Right lobe of liver (tissue), 6 donors: Measurements from ENCODE around the gene FOXP3. TPM values are rescaled to one million over a fixed set of nuclear protein-coding genes. Genes with fewer than 3 reads are reported as not detected.

Experiments used
- ATAC-seq, 4 donors: fragments of 200-7000 bp; cut with Tn5 transposase; one replicate each; pipeline ENCODE4 v1.9.1; 2020; ENCODE audit warnings: mild to moderate bottlenecking in 4 of 4, moderate library complexity in 4 of 4
- DNase-seq, 3 donors: peaks; one replicate each; pipeline ENCODE4 v3.0.0-alpha.2; 2020
- H3K27ac ChIP-seq, 3 donors: fragments of 200-600 bp; one replicate each; pipeline ENCODE4 v1.8.0; 2022
- H3K27me3 ChIP-seq, 2 donors: fragments of 200-600 bp; one replicate each; pipeline ENCODE4 v1.8.0; 2022
- H3K36me3 ChIP-seq, 4 donors: fragments of 200-600 bp; sonication (generic) in 1 of 4; one replicate each; pipeline versions ENCODE4 v1.5.1 to v1.8.0; 2017 to 2022; ENCODE audit warnings: control low read depth in 1 of 4
- H3K4me1 ChIP-seq, 4 donors: fragments of 200-600 bp; sonication (generic) in 1 of 4; one replicate each; pipeline versions ENCODE4 v1.5.1 to v1.8.0; 2017 to 2022; ENCODE audit warnings: control low read depth in 1 of 4
- H3K4me3 ChIP-seq, 3 donors: fragments of 200-600 bp; one replicate each; pipeline ENCODE4 v1.8.0; 2022
- H3K9me3 ChIP-seq, 4 donors: fragments of 200-600 bp; sonication (generic) in 1 of 4; one replicate each; pipeline versions ENCODE4 v1.5.1 to v1.8.0; 2017 to 2022; ENCODE audit warnings: control low read depth in 1 of 4
- CTCF ChIP-seq, 4 donors: fragments of 200-600 bp in 3 of 4; fragments of 450-650 bp in 1 of 4; IDR thresholded peaks; one replicate each; pipeline versions ENCODE4 v1.5.1 to v1.8.0; 2016 to 2022; ENCODE audit warnings: antibody characterized with exemption in 4 of 4, mild to moderate bottlenecking in 2 of 4
- POLR2A ChIP-seq: fragments of 450-650 bp; IDR thresholded peaks from one replicate; pipeline ENCODE4 v1.6.1; 2017; ENCODE audit warnings: antibody characterized with exemption, mild to moderate bottlenecking
- WGBS: methylation state at CpG from one replicate; pipeline ENCODE4 v1.1.6; 2018; ENCODE audit warnings: low coverage, low lambda C conversion rate; ENCODE audit not compliant: insufficient coverage; ENCODE audit errors: missing lambda C conversion rate; 5-methylcytosine and 5-hydroxymethylcytosine counted together
- intact Hi-C, 2 donors: fragments of 100-400 bp; cut with DNase I; formaldehyde crosslinking; loops; one replicate each; pipeline versions ENCODE4 v1.11.2 to v1.14.1; 2022
- total RNA-seq, 6 experiments: library from RNA; depleted of rRNA in 2 of 6; stranded (reverse); fragments of >200 nt in 2 of 6; fragmentation: NEBNext Ultra II Directional in 3 of 6; extraction: Animal tissue kit (Norgen Biotek cat#: 25700) in 3 of 6; gene quantifications; one replicate each; pipeline versions ENCODE4 v1.1.0 to v1.2.4, GENCODE V29; 2016 to 2023
- donor health status: DM: no; HTN: yes; CAD: no.
- donor health status: DM: no; HTN: no; CAD: no.
- donor health status: DM: no; HTN: no; CAD: no.
- donor health status: DM: no; HTN: yes; CAD: no.
- donor health status: DM: no; HTN: yes; CAD: no.

Gene FOXP3
- total RNA-seq, 6 experiments from 2014 or later, result 0.18 to 1.2 (median 0.32) TPM

GRCh38 chrX:49250578-49250977 lies 13.9 kb downstream of the FOXP3 start:
- Histone ChIP-seq H3K27ac (no peak overlapping the region), H3K27me3 (no peaks in the 10 kb centered on the region), H3K4me1 (no peaks in the 10 kb centered on the region), H3K4me3 (no peak overlapping the region), H3K36me3 (peaks cover 0 to 3% (median 0%) of the 10 kb centered on the region in 4 donors), H3K9me3 (no peaks in the 10 kb centered on the region)
- intact Hi-C loops, result no loop called here
- TF ChIP-seq CTCF (IDR thresholded peaks at IDR 0.05) (no peak), POLR2A (no peak)
- ATAC-seq, result no peak
- WGBS, result 100% methylated on average over 1 of the region's 9 CpGs
- DNase-seq, result no peak

- 67% methylated on average over 1 of the region's 13 CpGs for WGBS
- no peaks in the 10 kb centered on the region for H3K27me3 ChIP-seq
- ATAC-seq, result no peak
- TF ChIP-seq CTCF (IDR thresholded peaks at IDR 0.05) (no peak), POLR2A (no peak)
- DNase-seq, result no peak
- no peak overlapping the region for H3K27ac ChIP-seq
- no peaks in the 10 kb centered on the region for H3K4me1 ChIP-seq
- no peak overlapping the region for H3K4me3 ChIP-seq
- intact Hi-C loops, result no loop called here
- H3K36me3 ChIP-seq, result peaks cover 0 to 3% (median 0%) of the 10 kb centered on the region in 4 donors
- no peaks in the 10 kb centered on the region for H3K9me3 ChIP-seq
Measured at GRCh38 chrX:49250066-49250465, 14.4 kb downstream of the FOXP3 start.

GRCh38 chrX:49249616-49250015 lies 14.9 kb downstream of the FOXP3 start:
- Histone ChIP-seq H3K27ac (no peak overlapping the region), H3K4me3 (no peak overlapping the region), H3K9me3 (no peaks in the 10 kb centered on the region), H3K4me1 (no peaks in the 10 kb centered on the region), H3K27me3 (no peaks in the 10 kb centered on the region), H3K36me3 (peaks cover 0 to 3% (median 0%) of the 10 kb centered on the region in 4 donors)
- no peak for DNase-seq
- no peak for TF ChIP-seq CTCF (IDR thresholded peaks at IDR 0.05)
- no peak for ATAC-seq
- WGBS, result 70% methylated on average over 4 of the region's 9 CpGs
- intact Hi-C loops, result no loop called here

DNA sequence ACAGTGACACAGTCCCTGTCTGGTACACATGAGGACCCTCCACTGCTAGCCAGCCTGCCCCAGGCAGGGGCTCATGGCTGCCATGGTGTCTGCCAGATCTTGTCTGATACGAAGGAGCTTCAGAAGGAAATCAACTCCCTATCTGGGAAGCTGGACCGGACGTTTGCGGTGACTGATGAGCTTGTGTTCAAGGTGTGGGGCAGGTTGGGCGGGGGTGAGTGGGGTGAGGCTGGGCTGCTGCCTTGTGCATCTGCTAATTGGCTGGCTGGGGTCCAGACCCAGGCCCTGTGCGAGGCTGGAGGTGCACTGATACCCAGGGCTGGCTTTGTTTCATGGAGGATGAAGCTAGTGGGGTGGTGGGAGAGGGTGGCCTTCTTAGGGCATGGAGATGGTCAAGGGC lies 15.4 kb downstream of the FOXP3 start:
- no peak overlapping the region for H3K27ac ChIP-seq
- TF ChIP-seq POLR2A (no peak), CTCF (IDR thresholded peaks at IDR 0.05) (no peak)
- H3K36me3 ChIP-seq, result peaks cover 0 to 3% (median 0%) of the 10 kb centered on the region in 4 donors
- intact Hi-C loops, result no loop called here
- H3K9me3 ChIP-seq, result no peaks in the 10 kb centered on the region
- H3K4me3 ChIP-seq, result no peak overlapping the region
- DNase-seq (no peak), ATAC-seq (no peak)
- no peaks in the 10 kb centered on the region for H3K4me1 ChIP-seq
- H3K27me3 ChIP-seq, result no peaks in the 10 kb centered on the region
- no CpG with 5 or more reads among the region's 6 CpGs for WGBS
